ENCODE results near the gene GPR142. TPM values are rescaled to one million over a fixed set of nuclear protein-coding genes. Genes with fewer than 3 reads are reported as not detected.

Gene GPR142
- polyA plus RNA-seq, 4 donors, result 0.19 to 0.93 TPM; not detected in 2

DNA sequence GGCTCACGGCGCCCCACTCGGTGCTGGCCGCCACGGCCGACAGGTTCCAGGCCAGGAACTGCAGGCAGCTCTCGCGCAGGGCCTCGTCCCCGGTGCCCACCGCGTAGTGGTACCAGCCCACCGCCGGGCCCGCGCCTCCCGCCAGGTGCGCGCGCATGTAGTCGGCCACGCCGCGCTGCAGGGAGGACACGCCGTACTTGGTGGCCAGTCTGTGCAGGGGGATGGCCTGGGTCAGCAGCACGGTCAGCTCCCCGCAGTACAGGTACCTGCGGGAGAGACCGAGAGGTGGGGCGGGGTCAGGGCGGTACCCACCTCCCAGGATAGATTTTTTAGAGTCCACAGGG, 9.9 kb upstream of the GPR142 start:
- H3K27me3 ChIP-seq (ENCODE audit: control insufficient read depth in 3 of 3, insufficient read depth in 3 of 3, low read length in 3 of 3), result peaks cover 24 to 76% (median 28%) of the 10 kb centered on the region in 3 donors
- FAIRE-seq (no peak), DNase-seq (no peak)

DNA sequence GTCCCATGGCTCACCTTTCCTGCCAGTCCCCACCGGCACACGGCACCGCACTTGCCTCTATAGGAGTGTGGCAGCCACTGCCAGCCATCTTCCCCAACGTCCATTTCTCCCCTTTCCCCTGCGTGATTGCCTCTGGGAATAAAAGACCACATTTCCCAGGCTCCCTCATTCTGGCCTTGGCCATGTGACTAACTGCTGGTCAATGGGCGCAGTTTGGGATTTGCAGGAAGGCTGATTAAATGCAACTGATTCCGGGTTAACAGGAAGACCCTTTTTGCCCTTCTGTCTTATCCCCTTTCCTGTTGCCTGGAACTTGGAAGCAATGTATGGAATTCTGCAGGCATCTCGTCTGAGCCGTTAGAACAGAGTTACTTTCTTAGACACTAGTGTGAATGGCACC, 8.6 kb upstream of the GPR142 start:
- H3K27me3 ChIP-seq (ENCODE audit: control insufficient read depth in 3 of 3, insufficient read depth in 3 of 3, low read length in 3 of 3), result peaks cover 20 to 66% (median 25%) of the 10 kb centered on the region in 3 donors
- WGBS, 3 donors, result 69 to 82% (median 74%) methylated on average over 9 of the region's 9 CpGs

More for the DNA sequence above, 9.9 kb upstream of the GPR142 start:
- Histone ChIP-seq H3K27ac (ENCODE audit: low read depth in 1 of 3, low read length in 2 of 3) (no peak overlapping the region), H3K9me3 (ENCODE audit: control insufficient read depth in 2 of 2, insufficient read depth in 1 of 2, low read depth in 1 of 2, low read length in 1 of 2) (no peaks in the 10 kb centered on the region), H3K36me3 (ENCODE audit: control insufficient read depth in 3 of 3, insufficient read depth in 2 of 3, low read depth in 1 of 3, low read length in 3 of 3) (no peaks in the 10 kb centered on the region), H3K4me3 (ENCODE audit: low read depth in 1 of 3, low read length in 3 of 3) (no peak overlapping the region), H3K4me1 (ENCODE audit: control insufficient read depth in 3 of 3, insufficient read depth in 2 of 3, low read depth in 1 of 3, low read length in 2 of 3) (peaks cover 0 to 2% (median 0%) of the 10 kb centered on the region in 3 donors)
- WGBS, 3 donors, result 18 to 25% (median 22%) methylated on average over 25 to 32 of the region's 32 CpGs

DNA sequence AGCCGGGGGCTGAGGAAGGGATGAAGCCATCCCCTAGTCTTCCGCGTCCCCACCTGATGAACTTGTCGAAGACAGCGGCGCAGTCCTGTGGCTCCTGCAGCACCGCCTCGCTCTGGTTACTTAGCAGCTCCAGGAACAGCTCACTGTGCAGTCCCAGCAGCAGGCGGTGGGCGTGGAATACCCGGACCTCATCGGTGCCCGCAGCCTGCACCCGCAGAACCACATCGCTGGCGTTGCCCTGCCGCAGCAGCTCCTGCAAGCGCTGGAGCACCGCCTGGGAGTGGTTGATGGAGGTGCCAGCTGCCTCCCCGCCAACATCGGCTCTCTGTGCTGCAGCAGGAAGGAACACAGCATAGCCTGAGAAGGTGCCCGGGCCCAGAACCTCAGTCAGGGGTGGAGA, 7.4 kb upstream of the GPR142 start:
- H3K27ac ChIP-seq (ENCODE audit: low read depth in 1 of 3, low read length in 2 of 3), result no peak overlapping the region
- WGBS, 3 donors, result 87 to 93% (median 93%) methylated on average over 22 of the region's 22 CpGs
- no peak overlapping the region for H3K4me3 ChIP-seq (ENCODE audit: low read depth in 1 of 3, low read length in 3 of 3)
- FAIRE-seq (no peak), DNase-seq (no peak)
- H3K36me3 ChIP-seq (ENCODE audit: control insufficient read depth in 3 of 3, insufficient read depth in 2 of 3, low read depth in 1 of 3, low read length in 3 of 3), result no peaks in the 10 kb centered on the region
- H3K4me1 ChIP-seq (ENCODE audit: control insufficient read depth in 3 of 3, insufficient read depth in 2 of 3, low read depth in 1 of 3, low read length in 2 of 3), result peaks cover 0 to 2% (median 0%) of the 10 kb centered on the region in 3 donors
- H3K27me3 ChIP-seq (ENCODE audit: control insufficient read depth in 3 of 3, insufficient read depth in 3 of 3, low read length in 3 of 3), result peaks cover 19 to 54% (median 21%) of the 10 kb centered on the region in 3 donors
- no peaks in the 10 kb centered on the region for H3K9me3 ChIP-seq (ENCODE audit: control insufficient read depth in 2 of 2, insufficient read depth in 1 of 2, low read depth in 1 of 2, low read length in 1 of 2)

More for the DNA sequence above, 8.6 kb upstream of the GPR142 start:
- H3K27ac ChIP-seq (ENCODE audit: low read depth in 1 of 3, low read length in 2 of 3), result no peak overlapping the region
- FAIRE-seq, result no peak
- H3K4me1 ChIP-seq (ENCODE audit: control insufficient read depth in 3 of 3, insufficient read depth in 2 of 3, low read depth in 1 of 3, low read length in 2 of 3), result peaks cover 0 to 2% (median 0%) of the 10 kb centered on the region in 3 donors
- H3K4me3 ChIP-seq (ENCODE audit: low read depth in 1 of 3, low read length in 3 of 3), result no peak overlapping the region
- H3K9me3 ChIP-seq (ENCODE audit: control insufficient read depth in 2 of 2, insufficient read depth in 1 of 2, low read depth in 1 of 2, low read length in 1 of 2), result no peaks in the 10 kb centered on the region
- H3K36me3 ChIP-seq (ENCODE audit: control insufficient read depth in 3 of 3, insufficient read depth in 2 of 3, low read depth in 1 of 3, low read length in 3 of 3), result no peaks in the 10 kb centered on the region
- DNase-seq, result no peak

DNA sequence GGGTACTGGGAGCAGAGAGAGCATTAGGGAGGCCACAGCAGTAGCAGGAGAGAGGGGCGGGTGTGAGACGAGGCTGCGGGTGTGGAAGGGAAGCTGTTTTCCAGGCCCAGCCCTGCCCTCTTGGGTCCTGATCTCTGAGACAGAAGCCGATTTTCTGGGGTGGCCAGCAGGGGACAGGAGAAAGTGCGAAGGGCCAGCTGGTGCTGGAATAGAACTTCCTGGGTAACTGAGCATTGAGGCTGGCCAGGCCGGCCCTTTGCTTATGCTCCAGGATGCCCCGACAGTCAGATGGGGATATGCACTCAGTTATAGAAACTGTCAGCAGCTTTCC, 6.4 kb upstream of the GPR142 start:
- Histone ChIP-seq H3K4me1 (ENCODE audit: control insufficient read depth in 3 of 3, insufficient read depth in 2 of 3, low read depth in 1 of 3, low read length in 2 of 3) (peaks cover 0 to 2% (median 0%) of the 10 kb centered on the region in 3 donors), H3K36me3 (ENCODE audit: control insufficient read depth in 3 of 3, insufficient read depth in 2 of 3, low read depth in 1 of 3, low read length in 3 of 3) (no peaks in the 10 kb centered on the region), H3K9me3 (ENCODE audit: control insufficient read depth in 2 of 2, insufficient read depth in 1 of 2, low read depth in 1 of 2, low read length in 1 of 2) (no peaks in the 10 kb centered on the region), H3K27me3 (ENCODE audit: control insufficient read depth in 3 of 3, insufficient read depth in 3 of 3, low read length in 3 of 3) (peaks cover 16 to 45% (median 18%) of the 10 kb centered on the region in 3 donors), H3K4me3 (ENCODE audit: low read depth in 1 of 3, low read length in 3 of 3) (no peak overlapping the region), H3K27ac (ENCODE audit: low read depth in 1 of 3, low read length in 2 of 3) (no peak overlapping the region)
- DNase-seq, result no peak
- no peak for FAIRE-seq
- 48 to 60% (median 49%) methylated on average over 7 of the region's 7 CpGs for WGBS, 3 donors

DNA sequence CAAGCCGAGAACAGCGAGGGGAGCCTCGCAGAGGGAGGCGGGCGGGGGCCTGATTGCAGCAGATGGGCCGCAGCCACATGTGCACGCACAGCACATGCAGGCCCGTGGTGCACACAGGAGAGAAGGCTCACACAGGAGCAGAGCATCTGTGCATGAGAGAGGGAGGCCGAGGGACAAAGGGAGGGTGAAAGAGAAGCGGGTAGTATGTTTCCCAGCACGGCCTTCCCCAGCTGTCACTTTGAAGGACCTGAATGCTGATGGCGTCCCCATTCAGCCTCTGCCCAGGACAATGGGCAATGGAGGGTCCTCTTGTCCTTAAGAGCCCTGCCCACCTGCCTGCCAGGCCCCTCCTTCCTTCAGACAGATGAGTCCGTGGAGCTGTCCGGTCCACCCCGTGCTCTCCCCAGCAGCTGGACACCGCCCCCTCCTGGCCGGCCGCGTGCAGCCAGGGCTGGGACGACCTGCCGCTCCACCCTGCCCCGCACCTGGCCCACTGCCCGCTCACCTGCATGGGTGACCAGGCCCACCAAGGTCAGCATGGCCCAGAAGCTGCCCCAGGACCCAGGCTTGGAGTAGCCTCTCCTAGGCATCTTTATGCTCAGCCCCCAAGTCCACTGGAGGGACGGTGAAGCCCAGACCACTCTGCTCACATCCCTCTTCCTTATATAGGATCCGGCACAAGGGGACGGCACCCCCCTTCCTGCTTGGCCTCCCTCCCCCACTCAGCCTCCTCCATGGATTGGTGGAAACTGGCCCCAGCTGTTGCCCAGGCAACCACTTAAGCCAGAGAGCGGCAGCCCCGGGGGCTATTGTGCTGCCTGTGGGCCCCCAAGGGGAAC, 5.9 kb upstream of the GPR142 start, which contains the start of gene BTBD17:
Gene BTBD17 (minus strand): TSS at position 639 of the 839 bp plus-strand sequence. CDS start 49 bp downstream, at position 590.
- FAIRE-seq (no peak), DNase-seq (peak; percentile 25 to 54)
- Histone ChIP-seq H3K4me1 (ENCODE audit: control insufficient read depth in 3 of 3, insufficient read depth in 2 of 3, low read depth in 1 of 3, low read length in 2 of 3) (peaks cover 0 to 2% (median 0%) of the 10 kb centered on the region in 3 donors), H3K27me3 (ENCODE audit: control insufficient read depth in 3 of 3, insufficient read depth in 3 of 3, low read length in 3 of 3) (peaks cover 13 to 39% (median 14%) of the 10 kb centered on the region in 3 donors), H3K4me3 (ENCODE audit: low read depth in 1 of 3, low read length in 3 of 3) (no peak within 1 kb of the TSS), H3K36me3 (ENCODE audit: control insufficient read depth in 3 of 3, insufficient read depth in 2 of 3, low read depth in 1 of 3, low read length in 3 of 3) (no peaks in the 10 kb centered on the region), H3K27ac (ENCODE audit: low read depth in 1 of 3, low read length in 2 of 3) (no peak within 1 kb of the TSS), H3K9me3 (ENCODE audit: control insufficient read depth in 2 of 2, insufficient read depth in 1 of 2, low read depth in 1 of 2, low read length in 1 of 2) (no peaks in the 10 kb centered on the region)
- WGBS, 3 donors, result 21 to 33% (median 28%) methylated on average over 28 of the region's 28 CpGs

DNA sequence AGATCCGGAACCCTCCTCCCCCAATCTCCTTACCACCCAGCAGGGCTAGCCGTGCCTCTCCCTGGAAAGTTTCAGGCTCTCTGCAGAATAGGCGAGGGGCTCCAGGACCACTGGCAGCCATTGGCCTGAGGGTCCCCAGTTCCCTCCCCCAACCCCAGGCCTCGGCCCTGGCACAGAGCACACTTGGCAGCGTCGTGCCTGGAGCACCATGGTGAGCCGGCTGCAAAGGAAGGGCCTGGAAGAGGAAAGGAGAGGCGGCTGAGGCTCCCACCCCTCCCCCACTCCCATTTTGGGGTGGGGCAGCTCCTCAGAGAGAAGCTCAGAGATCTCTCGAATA, 5.3 kb upstream of the GPR142 start:
- FAIRE-seq (no peak), DNase-seq (no peak)
- Histone ChIP-seq H3K9me3 (ENCODE audit: control insufficient read depth in 2 of 2, insufficient read depth in 1 of 2, low read depth in 1 of 2, low read length in 1 of 2) (no peaks in the 10 kb centered on the region), H3K27me3 (ENCODE audit: control insufficient read depth in 3 of 3, insufficient read depth in 3 of 3, low read length in 3 of 3) (peaks cover 8 to 37% (median 13%) of the 10 kb centered on the region in 3 donors), H3K27ac (ENCODE audit: low read depth in 1 of 3, low read length in 2 of 3) (no peak overlapping the region), H3K4me3 (ENCODE audit: low read depth in 1 of 3, low read length in 3 of 3) (no peak overlapping the region), H3K4me1 (ENCODE audit: control insufficient read depth in 3 of 3, insufficient read depth in 2 of 3, low read depth in 1 of 3, low read length in 2 of 3) (peaks cover 0 to 2% (median 0%) of the 10 kb centered on the region in 3 donors), H3K36me3 (ENCODE audit: control insufficient read depth in 3 of 3, insufficient read depth in 2 of 3, low read depth in 1 of 3, low read length in 3 of 3) (no peaks in the 10 kb centered on the region)
- WGBS, 3 donors, result 20 to 25% (median 24%) methylated on average over 8 to 9 of the region's 9 CpGs

DNA sequence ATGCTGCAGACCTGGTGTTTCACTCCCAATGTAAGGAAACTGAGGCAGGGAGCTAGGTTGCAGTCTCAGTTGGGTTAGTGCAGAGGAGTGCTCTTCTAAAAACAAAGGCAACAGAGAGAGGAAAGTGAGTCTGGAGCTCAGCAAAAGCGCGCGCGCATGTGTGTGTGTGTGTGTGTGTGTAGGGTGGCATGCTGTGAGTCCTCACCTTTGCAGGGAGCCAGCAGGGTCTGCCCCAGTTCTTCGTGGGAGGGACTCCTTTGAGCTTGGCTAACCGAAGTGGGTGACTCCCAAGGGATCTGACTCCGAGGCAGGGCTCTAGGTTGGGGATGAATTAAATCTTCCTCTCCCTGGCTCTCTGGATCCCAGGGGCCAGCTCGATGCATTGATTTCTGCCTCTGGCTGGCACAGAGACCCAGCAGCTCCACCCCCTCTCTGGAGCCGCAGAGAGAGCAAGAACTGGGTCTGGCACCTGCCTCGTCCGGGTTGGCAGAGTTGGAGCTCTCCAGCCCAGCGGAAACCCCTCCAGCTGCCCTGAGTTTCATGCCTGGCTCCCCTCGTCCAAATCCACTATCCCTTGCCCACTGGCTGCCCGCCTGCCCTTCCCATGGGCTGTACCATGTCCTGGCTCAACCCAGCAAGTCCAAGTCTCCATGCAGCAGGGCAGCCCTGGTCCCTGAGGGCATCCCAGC, 4.4 kb upstream of the GPR142 start:
- H3K4me1 ChIP-seq (ENCODE audit: control insufficient read depth in 3 of 3, insufficient read depth in 2 of 3, low read depth in 1 of 3, low read length in 2 of 3), result no peaks in the 10 kb centered on the region
- no peak for FAIRE-seq
- 51 to 69% (median 55%) methylated on average over 14 of the region's 14 CpGs for WGBS, 3 donors

DNA sequence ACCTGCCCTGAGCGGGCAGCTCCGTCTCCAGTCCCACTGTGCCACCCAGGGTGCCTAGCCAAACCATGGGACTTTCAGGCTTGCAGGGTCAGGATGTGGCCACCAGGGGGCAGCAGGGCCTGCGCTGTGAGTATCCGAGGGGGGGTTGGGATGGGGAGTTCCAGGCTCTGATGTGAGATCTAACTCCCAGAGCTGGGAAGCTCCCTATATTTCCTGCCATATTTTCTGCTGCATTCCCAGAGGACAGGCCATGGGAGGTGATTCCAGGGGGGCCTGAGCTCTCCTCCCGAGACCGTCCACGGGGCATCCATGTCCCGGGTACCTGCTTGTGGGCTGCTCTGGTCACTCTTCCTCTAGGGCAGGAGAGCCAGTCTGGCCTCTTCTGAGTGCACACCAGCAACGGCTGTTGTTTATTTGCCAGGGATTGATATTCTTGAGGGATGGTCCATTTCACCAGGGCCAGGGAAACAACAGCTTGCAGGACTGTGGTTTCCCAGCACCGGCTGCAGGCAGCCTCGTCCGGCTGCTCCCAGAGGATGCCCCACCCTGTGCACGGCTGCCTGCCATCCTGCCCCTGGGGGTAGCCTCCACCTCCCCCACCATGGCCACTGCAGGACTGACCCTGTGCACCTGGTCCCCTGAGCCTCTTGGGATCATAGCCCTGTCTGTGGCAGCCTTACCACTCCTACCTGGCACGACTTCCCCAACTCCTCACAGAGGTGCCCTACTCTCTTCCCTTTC, 1.2 kb downstream of the GPR142 start:
- no peak overlapping the region for H3K4me3 ChIP-seq (ENCODE audit: low read depth in 1 of 3, low read length in 3 of 3)
- no peak for FAIRE-seq
- 11 to 21% (median 20%) methylated on average over 13 to 14 of the region's 14 CpGs for WGBS, 3 donors
- H3K4me1 ChIP-seq (ENCODE audit: control insufficient read depth in 3 of 3, insufficient read depth in 2 of 3, low read depth in 1 of 3, low read length in 2 of 3), result peaks cover 0 to 4% (median 0%) of the 10 kb centered on the region in 3 donors
- H3K27ac ChIP-seq (ENCODE audit: low read depth in 1 of 3, low read length in 2 of 3), result no peak overlapping the region
- peaks cover 0 to 5% (median 0%) of the 10 kb centered on the region in 3 donors for H3K27me3 ChIP-seq (ENCODE audit: control insufficient read depth in 3 of 3, insufficient read depth in 3 of 3, low read length in 3 of 3)
- no peaks in the 10 kb centered on the region for H3K36me3 ChIP-seq (ENCODE audit: control insufficient read depth in 3 of 3, insufficient read depth in 2 of 3, low read depth in 1 of 3, low read length in 3 of 3)
- H3K9me3 ChIP-seq (ENCODE audit: control insufficient read depth in 2 of 2, insufficient read depth in 1 of 2, low read depth in 1 of 2, low read length in 1 of 2), result no peaks in the 10 kb centered on the region
- DNase-seq, result peak; percentile 74 to 77

More for the DNA sequence above, 4.4 kb upstream of the GPR142 start:
- H3K27ac ChIP-seq (ENCODE audit: low read depth in 1 of 3, low read length in 2 of 3), result no peak overlapping the region
- no peak overlapping the region for H3K4me3 ChIP-seq (ENCODE audit: low read depth in 1 of 3, low read length in 3 of 3)
- H3K27me3 ChIP-seq (ENCODE audit: control insufficient read depth in 3 of 3, insufficient read depth in 3 of 3, low read length in 3 of 3), result peaks cover under 1 to 30% (median 6%) of the 10 kb centered on the region in 3 donors
- no peaks in the 10 kb centered on the region for H3K36me3 ChIP-seq (ENCODE audit: control insufficient read depth in 3 of 3, insufficient read depth in 2 of 3, low read depth in 1 of 3, low read length in 3 of 3)
- DNase-seq, result no peak
- H3K9me3 ChIP-seq (ENCODE audit: control insufficient read depth in 2 of 2, insufficient read depth in 1 of 2, low read depth in 1 of 2, low read length in 1 of 2), result no peaks in the 10 kb centered on the region

All from small intestine (tissue), 7 donors.